Inflammatory macrophage treated with lipopolysaccharide for 1 hour (primary cell): ENCODE measurements around the gene KRT17.
A peak's percentile ranks its signal among the peaks of the same experiment; 100 is the strongest.

Experiments
- DNase-seq, 2 donors: peaks; one replicate each; pipeline ENCODE4 v3.0.0-alpha.2; 2020 to 2022

Gene KRT17

DNA sequence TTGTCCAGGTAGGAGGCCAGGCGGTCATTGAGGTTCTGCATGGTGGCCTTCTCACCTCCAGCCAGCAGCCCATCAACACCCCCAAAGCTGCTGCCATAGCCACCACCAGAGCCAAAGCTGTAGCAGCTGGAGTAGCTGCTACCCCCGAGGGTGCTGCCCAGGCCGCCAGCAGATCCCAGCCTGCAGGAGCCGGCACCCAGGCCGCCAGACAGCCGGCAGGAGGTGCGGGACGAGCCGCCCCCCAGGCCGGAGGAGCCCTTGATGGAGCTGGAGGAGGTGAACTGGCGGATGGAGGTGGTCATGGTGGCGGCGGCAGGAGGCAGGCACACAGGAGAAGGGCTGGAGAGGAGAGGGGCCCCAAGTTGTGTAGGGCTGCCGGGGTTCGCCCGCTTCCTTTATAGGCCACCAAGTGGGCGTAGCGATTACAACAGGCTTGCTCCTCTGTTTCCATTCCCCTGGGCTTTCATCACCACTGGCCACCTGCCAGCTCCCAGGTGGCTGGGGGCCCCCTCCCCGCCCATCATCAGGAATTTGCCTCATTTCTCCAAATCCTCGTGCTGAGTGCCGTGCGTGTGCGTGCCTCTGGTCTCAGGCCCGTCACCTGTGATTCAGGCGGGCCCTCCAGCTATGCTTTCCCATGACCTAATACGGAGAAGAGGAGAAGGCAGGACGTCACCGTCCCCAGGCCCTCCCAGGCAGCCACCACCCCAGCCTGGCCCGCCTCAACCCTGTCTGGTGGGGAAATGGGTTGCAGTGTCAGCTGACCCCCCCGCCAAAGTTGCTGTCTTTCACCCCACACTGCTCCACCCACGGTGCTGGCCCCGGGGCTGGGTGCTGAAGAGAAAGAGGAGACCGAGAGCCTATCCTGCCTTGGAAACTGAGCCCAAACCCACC, at the start of gene KRT17:
KRT17 (minus strand) TSS at position 368 of the 894 bp plus-strand sequence; CDS start at position 302, 66 bp downstream.
- peak; percentile 17 to 19 for DNase-seq

DNA sequence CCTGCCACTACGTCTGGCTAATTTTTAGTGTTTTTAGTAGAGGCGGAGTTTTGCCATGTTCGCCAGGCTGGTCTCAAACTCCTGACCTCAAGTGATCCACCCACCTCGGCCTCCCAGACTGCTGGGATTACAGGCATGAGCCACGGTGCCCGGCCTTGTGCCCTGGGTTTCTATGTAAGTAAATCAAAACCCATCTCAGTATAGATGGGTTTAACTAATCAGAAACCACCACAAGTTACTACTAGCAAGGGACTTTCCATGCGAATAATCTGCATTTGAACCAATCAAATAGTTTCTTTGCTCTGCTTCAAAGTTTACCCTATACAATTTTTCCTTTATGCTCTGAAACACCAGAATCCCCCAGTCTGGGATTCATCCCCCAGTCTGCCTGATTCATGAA, 47.8 kb upstream of the KRT17 start:
- no peak for DNase-seq

DNA sequence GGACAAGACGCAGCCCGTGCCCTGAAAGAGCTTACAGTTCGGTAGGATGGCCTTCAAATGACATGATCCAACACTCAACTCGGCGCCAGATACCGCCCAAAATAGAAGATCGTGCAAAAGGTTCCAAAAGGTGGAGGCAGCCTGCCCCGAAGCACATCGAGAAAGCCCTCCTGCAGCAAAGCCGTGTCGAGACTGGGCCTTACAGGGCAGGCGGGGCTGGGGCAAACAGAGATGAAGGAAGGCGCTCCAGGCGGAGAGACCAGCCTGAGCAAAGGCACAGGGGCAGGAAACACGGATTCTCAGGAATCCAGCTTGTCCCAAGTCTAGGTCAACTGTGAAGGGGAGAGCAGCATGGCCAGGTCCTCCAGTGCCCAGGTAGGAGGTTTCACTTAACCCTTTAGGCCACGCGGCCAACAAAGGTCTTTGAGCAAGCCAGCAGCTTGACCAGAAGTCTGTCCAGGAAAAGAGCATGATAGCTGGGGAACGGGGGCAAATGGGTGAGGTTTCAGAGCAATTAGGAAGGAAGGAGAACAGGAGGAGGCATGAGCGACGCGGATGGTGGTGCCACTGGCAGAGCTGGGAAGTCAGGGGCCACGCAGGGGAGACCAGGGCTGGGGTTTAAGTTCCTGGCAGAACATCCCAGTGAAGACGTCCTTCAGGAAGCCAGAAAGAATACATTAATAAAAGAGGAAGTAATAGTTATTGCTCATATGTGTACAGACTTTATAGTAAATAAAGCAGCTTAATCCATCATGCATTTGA, 43.1 kb upstream of the KRT17 start:
- no peak for DNase-seq

DNA sequence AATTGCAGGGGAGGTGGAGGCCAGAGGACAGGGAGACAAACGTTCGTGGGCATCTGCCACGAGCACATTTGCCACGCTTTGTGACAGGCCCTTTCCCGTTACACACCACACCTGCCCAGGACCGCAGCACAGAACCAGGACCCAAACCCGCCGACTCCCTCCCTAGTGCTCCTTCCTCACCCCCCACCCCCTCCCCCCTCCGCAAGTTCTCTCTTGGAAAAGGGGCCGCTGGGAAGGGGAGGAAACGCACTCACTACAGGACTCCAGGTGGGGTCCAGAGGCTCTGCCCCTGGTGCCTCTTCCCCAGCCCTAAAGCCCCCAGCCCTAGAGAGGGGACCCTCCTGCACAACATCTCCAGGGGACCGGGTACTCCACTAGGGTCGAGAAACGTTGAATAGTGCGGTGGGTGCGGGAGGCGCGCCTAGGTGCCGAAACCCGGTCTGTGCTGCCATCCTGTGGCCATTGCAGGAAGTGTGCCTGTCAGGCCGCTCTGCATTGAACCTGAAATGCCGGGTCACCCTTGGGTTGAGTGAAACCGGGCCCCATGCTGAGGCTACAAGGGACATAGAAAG, 42.4 kb upstream of the KRT17 start:
- peak; percentile 51 to 87 for DNase-seq

DNA sequence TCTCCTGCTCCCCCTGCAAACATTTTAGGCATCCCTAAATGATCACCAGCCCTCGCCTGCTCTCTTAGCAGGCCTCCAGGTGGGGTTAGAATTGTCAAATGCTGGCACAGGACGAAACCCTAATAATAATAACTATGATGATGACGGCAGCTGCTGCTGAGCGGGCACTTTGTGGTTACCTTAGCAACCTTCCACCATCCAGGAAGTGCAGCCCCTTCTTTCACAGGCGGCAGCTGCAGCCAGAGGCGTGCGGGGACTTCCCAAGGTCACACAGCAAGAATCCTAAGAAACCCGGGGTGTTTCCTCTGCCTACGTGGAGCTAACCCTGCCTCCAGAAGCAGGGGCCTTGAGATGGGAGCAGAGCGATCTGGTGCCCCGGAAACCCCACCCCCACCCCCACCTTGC, 41.9 kb upstream of the KRT17 start:
- DNase-seq = peak; percentile 64 to 89

DNA sequence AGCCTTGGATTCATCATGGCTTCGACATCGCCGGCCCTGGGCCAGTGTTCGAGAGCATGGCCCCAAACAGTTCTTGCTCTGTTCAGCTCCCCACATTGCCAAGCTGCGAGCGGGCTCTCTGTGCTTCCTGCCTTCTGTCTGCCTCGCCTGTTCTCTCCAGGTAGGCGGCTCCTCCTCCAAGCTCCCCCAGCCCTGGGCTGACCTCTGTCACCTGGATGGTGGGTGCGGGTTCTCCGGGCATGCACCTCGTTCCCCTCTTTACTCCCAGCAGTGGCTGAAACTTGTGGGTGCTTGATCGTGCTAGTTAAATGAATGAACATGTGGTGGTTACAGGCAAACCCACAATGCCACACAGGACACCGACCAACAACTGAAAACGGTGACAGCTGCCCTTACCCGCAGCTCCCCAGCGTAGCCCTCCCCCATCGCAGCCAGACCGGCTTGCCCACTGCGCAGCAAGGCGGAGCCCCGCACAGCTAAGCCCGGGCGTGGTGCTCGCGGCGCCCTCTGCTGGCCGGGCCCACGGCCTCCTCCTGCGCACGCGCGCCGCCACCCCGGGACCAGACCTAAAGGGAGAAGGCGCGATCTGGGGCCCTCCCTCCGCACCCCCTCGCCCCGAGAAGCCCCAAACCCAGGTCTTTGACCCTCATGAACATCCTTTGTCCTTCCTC, 41.3 kb upstream of the KRT17 start:
- peak; percentile 63 to 90 for DNase-seq

DNA sequence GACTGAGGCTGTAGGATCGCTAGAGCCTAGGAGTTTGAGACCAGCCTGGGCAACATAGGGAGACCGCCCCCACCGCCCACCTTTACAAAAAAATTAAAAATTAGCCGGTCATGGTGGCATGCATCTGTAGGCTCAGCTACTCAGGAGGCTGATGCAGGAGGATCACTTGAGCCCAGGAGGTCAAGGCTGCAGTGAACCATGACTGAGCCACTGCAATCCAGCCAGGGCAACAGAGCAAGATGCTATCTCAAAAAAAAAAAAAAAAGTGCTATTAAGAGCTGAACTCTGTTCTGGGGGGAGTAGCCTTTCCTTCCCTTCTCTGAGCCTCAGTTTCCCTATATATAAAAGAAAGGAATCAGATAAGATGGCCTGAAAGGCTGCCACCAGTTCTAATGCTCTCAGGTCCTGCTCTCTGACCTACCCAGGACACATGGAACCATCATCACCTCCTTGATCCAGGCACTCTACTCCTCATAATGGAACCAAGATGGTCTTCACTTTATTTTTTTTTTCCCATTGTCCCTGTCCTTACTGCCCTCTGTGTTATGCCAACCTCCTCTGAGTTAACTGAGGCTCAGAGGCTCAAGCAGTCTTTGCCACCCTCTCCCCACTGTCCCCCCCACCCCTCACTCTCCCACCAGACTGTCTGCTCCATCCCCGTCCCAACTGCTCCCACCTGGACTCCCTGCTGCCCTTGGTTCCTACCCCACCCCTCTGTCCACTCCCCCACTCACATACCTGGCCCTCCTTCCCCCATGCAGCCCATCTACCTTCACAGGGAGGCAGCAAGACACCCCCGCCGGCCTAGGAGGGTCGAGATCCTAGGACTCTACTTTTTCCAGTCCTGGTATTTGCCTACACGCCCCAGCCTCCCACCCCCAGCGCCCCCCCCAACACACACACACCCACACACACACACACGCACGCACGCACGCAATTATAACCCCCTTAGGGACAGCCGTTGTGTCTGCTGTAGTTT, 40.5 kb upstream of the KRT17 start:
- no peak for DNase-seq

DNA sequence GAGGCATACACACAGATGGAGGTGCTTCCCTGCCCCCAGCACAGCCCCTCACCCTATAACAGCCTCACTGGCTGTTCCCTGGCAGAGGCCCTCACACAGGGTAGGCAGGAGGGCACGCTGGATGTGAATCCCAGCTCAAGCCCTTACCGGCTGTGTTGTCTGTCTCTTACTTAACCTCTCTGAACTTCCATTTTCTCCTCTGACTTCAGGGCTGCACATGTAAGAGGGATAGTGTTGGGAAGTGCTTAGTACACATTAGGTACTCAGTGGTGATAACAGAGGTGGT, 39.7 kb upstream of the KRT17 start:
- no peak for DNase-seq

DNA sequence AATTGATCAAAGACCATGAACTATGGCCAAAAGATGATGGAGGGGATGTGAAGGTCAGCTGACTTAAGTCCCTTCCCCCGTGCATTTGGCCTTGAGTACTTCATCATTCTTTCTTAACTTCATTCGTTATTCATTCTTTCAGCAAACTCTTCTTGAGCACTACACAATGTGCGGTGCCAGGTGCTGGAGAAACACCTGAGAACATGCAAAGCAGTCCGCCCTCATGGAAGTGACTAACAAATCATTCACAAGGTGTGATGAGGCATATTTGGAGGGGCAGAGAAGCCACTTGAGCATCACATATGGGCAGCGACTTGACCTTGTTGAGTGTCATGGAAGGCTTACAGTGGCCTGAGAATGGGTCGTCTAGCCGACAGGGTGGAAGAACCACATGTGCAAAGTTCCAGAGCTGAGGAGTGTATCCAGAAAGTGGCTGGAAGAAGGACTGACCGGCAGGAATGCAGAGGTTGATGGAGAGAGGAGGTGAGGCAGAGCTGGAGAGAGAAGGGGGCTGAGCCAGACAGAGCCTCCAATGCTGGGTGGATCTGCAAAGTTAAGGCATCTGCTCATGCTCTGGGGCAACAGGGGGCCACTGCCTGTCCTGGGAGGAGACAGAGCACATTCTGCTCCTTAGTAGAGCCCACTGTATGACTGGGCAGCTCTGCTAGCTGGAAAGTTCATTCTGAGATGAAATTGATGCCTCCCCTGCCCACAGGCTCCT, 39.2 kb upstream of the KRT17 start:
- DNase-seq = no peak

DNA sequence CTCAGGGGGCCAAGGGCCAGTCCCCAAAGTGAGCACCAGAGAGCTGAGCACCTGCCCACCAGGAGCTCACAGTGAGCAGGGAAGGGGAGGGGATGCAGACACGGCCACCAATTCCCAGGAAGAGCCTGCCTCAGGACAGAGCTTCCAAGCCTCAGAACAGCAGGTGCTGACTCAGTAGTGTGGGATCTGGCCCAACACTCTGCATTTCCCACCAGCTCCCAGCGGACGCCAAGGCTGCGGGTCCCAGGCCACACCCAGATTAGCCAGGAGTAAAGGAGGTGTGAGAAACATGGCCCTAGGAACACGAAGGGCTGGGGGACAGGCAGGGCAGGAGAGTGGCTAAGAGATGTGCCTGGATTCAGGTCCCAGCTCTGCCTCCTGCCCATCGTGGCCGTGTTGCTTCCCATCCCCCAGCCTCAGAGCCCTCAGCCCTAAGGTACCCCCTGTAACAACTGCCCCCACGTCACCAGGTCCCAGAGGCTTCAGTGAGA, 35.9 kb upstream of the KRT17 start:
- DNase-seq = no peak

DNA sequence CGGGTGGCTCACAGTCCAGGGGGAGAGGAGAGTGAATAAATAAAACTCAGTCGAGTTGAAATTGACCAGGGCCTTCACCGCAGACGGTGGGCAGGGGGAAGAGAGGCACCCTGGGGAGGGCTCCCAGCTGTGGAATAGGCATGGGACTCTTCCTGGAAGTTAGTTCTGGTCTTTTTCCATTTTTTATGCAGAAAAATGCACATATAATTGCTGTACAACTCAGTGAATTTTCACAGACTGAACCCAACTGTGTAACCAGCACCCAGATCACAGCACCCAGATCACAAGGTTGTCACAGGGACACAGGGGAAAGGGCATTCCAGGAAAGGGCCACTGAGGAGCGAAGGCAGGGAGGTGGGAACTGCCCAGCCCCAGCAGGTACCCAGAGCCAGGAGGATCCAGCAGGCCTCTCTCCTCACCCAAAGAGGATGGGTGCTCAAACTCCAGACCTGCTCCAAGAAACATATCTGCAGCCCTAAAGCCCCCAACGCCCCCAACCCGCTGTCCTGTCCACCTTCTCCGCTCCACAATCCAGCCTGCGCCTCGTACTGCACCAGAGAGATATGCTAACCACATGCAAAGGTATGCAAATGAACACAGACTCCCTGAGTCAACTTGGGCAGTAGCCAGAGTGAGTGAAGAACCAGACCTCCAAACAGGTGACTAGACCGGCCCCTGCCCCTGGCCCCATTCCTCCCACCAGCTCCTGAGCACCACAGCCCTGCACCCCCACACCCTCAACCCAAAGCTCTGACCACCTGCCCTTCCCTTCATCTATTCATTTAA, 35.2 kb upstream of the KRT17 start:
- no peak for DNase-seq

DNA sequence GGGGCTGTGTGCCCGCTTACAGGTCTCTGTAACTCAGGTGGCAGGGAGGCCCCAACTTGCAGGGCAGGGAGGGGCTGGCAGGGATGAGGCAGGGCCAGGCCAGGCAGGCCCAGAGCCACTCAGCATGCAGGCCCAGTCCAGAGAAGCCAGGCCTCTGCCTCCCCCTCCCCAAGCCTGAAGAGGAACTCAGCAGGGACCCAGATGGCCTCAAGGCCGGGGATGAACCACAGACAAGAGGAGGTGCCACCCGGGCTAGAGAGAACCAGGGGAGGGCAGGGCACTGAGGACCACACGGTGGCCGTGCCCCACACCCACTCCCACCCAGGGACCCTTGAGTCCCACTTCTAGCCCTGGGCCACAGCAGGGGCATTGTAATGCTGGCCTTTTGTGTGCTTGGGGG, 34.5 kb upstream of the KRT17 start:
- no peak for DNase-seq

DNA sequence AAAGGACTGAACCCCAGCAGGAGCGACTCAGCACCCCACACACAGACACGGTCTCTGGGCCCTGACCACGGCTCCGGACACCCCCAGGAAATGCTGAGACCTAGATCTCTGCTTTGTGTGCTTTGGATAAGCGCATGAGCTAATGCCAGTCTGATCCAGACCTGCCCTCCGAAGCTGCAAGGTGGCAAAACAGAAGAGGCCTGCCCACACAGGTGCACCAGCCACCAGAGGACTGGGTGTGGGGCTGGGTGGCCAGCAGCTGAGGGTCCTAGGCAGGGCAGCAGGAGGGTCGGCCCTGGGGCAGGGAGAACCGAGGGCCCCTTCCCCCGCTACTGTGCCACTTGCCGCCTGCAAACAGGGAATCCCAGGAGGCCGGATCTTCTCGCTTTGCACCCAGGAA, 33.6 kb upstream of the KRT17 start:
- DNase-seq = no peak

DNA sequence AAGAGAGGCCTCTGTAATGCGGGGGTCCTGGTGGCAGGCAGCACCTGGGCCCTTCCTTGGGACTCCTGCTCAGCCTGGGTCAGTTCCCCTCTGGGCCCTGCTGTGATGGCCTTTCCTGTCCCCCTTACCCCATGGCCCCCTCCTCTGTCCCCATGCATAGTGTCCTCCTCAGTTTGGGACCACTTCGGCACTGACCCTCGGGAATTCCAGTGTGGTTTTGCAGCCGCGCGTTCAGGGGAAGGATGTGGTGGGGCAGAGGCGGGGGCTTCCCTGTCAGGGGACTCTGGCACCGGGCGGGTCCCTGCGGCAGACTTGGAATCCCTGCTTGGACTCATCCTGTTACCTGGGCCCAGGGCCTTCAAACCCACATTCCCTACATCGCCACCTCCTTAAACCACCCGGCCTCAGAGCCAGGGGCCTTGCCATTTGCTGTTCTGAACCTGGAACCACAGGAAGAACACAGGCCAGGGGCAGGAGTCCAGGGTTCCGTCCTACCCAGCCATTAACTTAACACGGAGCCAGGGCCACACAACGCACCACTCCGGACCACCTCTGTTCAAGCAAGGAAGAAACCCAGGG, 32.9 kb upstream of the KRT17 start:
- DNase-seq = no peak

DNA sequence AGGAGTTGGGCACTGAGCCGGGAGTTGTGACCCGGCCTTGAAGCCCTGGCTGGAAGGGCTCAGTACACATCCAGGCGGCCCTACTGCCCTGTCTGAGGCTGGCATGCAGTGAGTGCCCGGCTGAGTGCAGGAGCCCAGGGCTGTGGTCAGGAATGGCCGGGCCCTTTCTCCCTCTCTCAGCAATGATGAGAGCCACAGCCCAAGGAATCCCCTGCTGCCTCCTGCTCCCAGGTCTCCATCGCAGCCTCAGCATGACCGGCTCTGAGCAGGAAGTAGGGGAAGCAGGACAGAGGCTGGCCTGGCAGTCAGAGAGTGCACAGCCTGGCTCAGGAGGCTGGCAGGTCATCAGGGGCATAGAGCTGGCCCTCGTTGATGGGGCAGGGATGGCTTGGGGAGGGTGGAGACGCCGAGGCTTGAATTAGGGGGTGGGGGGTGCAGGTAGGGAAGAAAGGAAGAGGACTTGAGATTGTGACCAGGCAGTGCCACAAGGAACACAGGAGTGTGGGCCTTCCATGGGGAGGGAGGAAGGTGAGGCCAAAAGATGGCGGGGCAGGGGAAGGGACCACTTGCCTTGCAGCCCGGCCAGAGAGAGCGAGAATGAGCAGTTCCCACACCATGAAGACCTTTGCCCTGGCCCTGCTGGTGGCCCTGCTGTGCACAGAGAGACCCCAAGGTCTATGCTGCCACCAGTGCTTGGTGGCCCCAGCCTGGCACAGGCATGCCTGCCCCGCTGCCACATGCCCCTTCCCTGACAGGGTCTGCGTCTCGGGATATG, 32.1 kb upstream of the KRT17 start:
- no peak for DNase-seq

DNA sequence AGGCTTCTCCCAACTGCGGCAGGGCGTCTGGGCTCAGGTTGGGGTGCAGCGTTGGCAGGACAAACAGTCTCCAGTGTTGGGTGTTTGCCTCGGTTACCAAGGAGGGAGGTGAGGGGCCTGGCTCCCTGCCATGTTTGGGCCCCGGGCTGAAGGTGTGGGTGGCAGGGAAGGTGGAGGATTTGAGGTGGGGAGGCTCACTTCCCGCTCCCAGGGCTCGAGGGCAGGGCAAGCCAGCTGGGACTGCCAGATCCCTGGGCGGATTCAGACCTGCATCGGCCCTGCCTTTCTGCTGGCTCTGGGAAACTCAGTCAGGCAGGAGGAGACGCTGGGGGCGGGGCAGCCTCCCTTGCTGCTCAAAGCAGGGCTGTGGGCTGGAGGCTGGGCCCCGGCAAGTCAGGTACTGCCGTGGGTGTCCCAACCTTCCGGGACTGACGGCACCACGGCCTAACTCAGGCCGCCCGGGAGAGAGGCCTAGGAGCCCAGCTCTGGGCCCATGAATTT, 31.3 kb upstream of the KRT17 start:
- no peak for DNase-seq

DNA sequence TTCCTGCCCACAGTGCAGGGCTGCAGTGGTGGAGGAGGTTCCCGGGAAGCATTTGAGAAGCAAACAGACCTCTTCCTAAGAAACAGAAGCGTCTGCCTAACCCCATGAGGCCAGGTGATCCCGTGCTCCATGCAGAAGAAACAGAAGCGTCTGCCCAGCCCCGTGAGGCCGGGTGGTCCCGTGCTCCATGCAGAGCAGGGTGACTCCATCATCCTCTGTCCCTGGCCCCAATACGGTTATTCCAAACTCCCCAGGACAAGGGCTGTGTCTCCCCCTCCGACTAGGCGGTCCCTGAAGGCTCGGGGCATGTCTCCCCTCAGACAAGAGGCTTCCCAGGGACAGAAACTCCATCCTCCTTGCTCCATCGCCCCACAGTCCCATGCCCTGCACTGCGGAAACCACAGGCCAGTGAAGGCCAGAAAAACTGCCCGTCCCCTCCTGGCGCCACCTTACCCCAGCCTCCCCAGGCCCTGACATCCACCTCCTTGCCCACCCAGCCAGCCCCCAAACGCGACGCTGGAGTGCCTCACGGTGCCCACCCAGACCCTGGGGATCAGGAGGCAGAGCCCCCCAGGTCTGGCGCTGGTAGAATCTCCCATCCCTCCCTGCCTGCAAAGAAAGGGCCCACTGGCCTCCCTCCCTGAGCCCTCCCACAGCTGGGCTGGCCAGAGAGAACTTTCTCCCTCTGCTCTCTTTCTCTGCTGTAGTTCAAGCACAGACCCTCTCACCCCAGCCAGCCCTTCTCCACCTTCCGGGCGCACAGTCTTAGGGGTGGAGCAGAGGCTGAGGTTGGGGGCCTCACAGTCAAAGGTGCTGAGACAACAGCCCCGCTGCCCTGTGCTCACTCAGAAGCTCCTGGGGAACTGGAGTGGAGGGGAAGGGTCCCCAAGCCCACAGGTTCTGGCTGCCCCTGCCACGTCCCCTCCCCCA, 30.6 kb upstream of the KRT17 start:
- DNase-seq = no peak
